H1 (cell line): ENCODE data around the gene PSMD9. TPM values are rescaled to one million over a fixed set of nuclear protein-coding genes. Genes with fewer than 3 reads are reported as not detected.

Experiments used
- ATF3 ChIP-seq: IDR thresholded peaks from 2 replicates; pipeline ENCODE4 v1.6.1; 2011; ENCODE audit warnings: low read depth, mild to moderate bottlenecking, low read length; ENCODE audit not compliant: insufficient read depth
- polyA plus RNA-seq, 7 experiments: library from polyadenylated mRNA; depleted of rRNA in 3 of 7; stranded (reverse) in 5 of 7; unstranded in 2 of 7; fragments of >200 nt in 5 of 7; fragments of 200-250 nt in 2 of 7; gene quantifications; 1 replicate in 5 of 7; 2 replicates in 1 of 7; 4 replicates in 1 of 7; pipeline versions ENCODE4 v1.2.1 to v1.2.3, GENCODE V29; 2011 to 2013; ENCODE audit warnings: missing spikeins in 2 of 7, mixed read lengths in 2 of 7
- total RNA-seq: library from RNA; stranded (reverse); fragmentation: NEBNext Ultra II Directional; extraction: Animal tissue kit (Norgen Biotek cat#: 25700); gene quantifications from 2 replicates; pipeline ENCODE4 v1.2.1, GENCODE V29; 2021

Gene PSMD9
- total and polyA plus RNA-seq, 2 of the 8 experiments (the other 6 are each of a cell fraction or from before 2014, with no cell fraction given), result 28.8 to 36.1 TPM

GRCh38 chr12:121843236-121843982 is 45.2 kb upstream of the PSMD9 start (continued):
- TF ChIP-seq ATF3, result no peak
